GM13977 (cell line): ENCODE measurements around the gene DCDC1.

Experiments used
- DNase-seq: peaks from one replicate; pipeline ENCODE4 v3.0.0; 2012; ENCODE audit warnings: low spot score
- in situ Hi-C: fragments of 300-500 bp; cut with MboI; formaldehyde crosslinking; loops from one replicate; pipeline ENCODE4 v1.12.0; 2022; ENCODE audit warnings: low sequenced_read_pairs, low pct_unique_long_range_greater_than_20kb, mixed read lengths, inconsistent platforms; ENCODE audit not compliant: unreplicated experiment
- TF ChIP-seq, protein P1 (sequence below): IDR thresholded peaks from 2 replicates; pipeline ENCODE4 v1.5.1; 2012; ENCODE audit warnings: mild to moderate bottlenecking, control low read depth; ENCODE audit not compliant: insufficient read depth; ENCODE audit errors: extremely low read depth, missing control alignments

DCDC1 gene

DNA sequence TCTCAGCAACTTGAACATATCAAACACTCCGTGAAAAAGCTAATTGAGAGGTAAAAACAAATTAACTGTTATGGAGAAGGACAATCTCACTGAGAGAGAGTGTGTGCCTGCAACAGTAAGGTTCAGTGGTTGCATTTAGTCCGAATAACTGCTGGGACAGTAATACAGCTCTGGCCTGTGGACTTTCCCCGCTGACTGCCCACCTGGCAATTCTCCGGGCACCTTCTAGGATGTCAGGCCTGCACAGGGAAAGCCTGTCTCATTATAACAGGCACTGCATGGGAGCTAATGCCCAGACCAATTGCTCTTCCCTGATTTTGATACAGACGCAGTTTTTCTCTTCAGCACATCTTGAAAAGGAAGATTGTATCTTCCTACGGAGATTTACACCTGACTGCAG lies 251.0 kb downstream of the DCDC1 start:
- DNase-seq, result no peak
- in situ Hi-C loops, result no loop called here
- TF ChIP-seq, protein P1, sequence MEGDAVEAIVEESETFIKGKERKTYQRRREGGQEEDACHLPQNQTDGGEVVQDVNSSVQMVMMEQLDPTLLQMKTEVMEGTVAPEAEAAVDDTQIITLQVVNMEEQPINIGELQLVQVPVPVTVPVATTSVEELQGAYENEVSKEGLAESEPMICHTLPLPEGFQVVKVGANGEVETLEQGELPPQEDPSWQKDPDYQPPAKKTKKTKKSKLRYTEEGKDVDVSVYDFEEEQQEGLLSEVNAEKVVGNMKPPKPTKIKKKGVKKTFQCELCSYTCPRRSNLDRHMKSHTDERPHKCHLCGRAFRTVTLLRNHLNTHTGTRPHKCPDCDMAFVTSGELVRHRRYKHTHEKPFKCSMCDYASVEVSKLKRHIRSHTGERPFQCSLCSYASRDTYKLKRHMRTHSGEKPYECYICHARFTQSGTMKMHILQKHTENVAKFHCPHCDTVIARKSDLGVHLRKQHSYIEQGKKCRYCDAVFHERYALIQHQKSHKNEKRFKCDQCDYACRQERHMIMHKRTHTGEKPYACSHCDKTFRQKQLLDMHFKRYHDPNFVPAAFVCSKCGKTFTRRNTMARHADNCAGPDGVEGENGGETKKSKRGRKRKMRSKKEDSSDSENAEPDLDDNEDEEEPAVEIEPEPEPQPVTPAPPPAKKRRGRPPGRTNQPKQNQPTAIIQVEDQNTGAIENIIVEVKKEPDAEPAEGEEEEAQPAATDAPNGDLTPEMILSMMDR, result no peak

DNA sequence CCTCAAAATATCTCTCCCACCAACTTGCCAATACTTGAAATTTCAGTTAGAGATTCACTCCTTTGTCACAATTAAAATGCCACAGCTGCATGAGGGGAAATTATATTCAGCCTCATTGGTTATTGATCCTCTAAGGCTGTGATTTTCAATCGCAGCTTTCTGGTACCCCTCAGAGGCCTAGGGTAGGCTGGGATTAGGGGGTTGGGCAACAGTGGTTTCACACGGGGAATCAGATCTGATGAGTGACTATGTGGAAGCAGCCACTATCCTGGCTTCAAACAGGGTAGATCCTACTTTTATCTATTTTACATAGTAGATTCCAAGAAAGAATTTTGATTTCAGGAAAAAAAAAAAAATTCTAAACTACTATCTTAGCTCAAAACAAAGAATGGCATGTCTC lies 252.5 kb downstream of the DCDC1 start:
- no peak for DNase-seq
- in situ Hi-C loops, result no loop called here
- TF ChIP-seq, protein P1, result no peak

DNA sequence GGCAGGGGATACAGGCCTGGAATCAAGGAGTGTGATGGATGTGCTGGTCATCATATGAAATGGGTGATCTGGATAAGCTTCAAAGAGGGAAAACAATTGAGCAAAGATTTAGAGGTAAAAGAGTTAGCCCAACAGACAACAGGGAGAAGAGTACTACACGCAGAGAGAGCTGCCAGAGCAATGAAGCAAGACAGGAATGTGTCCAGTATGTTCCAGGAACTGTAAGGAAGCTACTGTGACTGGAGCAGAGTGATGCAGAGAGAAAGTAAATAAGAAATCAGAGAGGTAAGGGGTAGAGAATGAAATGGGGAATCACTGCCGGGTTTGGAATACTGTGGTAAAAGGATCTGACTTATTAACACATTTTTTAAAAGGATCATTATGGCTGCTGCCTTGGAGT lies 255.1 kb downstream of the DCDC1 start:
- TF ChIP-seq, protein P1, result no peak
- no peak for DNase-seq
- in situ Hi-C loops, result no loop called here

DNA sequence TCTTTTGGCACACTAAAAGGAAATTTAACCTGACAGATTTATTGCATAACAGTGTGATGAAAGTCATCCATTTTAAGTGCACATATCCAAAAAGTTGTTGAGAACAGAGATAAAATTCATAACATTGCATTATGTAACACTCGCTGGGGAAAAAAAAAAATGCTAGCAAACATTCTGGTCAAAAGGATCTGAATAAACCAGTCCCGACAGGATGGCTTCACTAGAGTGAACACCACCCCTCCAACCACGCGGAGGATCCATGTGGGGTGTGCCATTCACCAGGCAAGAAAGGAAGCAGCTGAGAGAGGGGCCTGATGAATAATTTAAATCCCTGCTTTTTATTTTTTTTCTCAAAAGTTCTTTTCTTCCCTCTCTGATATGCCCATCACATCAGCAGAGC lies 258.7 kb downstream of the DCDC1 start:
- no peak for DNase-seq
- in situ Hi-C loops, result no loop called here
- TF ChIP-seq, protein P1, result no peak

DNA sequence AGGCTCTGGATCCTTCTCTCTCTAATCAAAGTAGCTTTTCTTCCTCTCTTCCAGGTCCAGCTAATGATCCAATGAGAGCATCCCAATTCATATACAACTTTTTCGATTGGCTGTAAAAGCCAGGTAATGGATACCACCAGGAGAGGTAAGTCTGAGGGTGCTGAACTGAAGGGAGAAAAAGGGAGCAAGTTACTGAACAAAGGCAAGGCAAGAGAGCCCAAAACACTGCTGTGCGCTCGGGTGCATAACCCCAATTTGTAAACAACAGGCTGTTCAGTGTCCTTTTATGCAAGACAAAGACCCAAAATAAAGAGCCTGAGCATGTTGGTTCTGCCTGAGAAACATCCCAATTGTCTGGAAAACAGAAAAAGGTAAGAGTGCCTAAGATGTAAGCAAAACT lies 260.1 kb downstream of the DCDC1 start:
- TF ChIP-seq, protein P1, result no peak
- no peak for DNase-seq
- in situ Hi-C loops, result no loop called here

DNA sequence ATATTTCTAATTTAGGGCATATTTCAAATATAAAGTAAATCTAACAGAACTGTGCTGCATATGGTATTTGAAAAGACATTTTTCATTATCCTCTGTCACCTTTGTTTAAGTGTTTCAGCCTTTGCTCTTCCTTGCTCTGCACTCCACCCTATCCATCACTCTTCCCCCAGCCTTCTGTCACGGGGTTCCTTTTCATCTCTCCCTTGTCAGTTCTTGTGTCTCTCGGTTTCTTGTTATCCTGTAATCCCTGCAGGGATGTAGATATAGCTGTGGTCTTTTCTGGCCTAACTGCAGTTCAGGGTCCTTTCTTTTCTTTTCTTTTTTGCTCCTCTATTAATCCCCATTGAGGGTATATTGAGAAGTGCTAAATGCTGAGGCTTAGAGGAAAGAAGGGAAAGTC lies 261.9 kb downstream of the DCDC1 start:
- TF ChIP-seq, protein P1, result no peak
- DNase-seq, result no peak
- in situ Hi-C loops, result no loop called here
